CD4-positive, alpha-beta memory T cell (primary cell): ENCODE data around the gene SYCN. TPM values are rescaled to one million over a fixed set of nuclear protein-coding genes. Genes with fewer than 3 reads are reported as not detected.

Source experiments
- CTCF ChIA-PET: fragments of 350-600 bp; sonication (Branson Sonifier 250); formaldehyde crosslinking; loops from one replicate; lab custom pipeline; 2021; ENCODE audit warnings: inconsistent platforms; ENCODE audit not compliant: partially characterized antibody; lab: Charles Lee
- POLR2A ChIA-PET: fragments of 350-600 bp; sonication (Branson Sonifier 250); formaldehyde crosslinking; loops from one replicate; lab custom pipeline; 2021; ENCODE audit not compliant: partially characterized antibody; lab: Charles Lee
- DNase-seq, 5 donors: peaks; one replicate each; pipeline versions ENCODE4 v3.0.0 to v3.0.0-alpha.2; 2020 to 2022; ENCODE audit warnings: mixed read lengths in 1 of 5
- H3K27ac ChIP-seq: one replicate; pipeline ENCODE4 v1.7.0; 2013; ENCODE audit warnings: low read depth, low read length
- H3K27me3 ChIP-seq: 2 replicates; pipeline ENCODE4 v1.7.0; 2013; ENCODE audit warnings: mild to moderate bottlenecking, low read length, moderate library complexity; ENCODE audit not compliant: insufficient read depth
- H3K36me3 ChIP-seq: 2 replicates; pipeline ENCODE4 v1.7.0; 2013; ENCODE audit warnings: mild to moderate bottlenecking, low read length, moderate library complexity; ENCODE audit not compliant: insufficient read depth
- H3K4me1 ChIP-seq: 2 replicates; pipeline ENCODE4 v1.7.0; 2013; ENCODE audit warnings: mild to moderate bottlenecking, low read length, moderate library complexity; ENCODE audit not compliant: insufficient read depth
- H3K4me3 ChIP-seq, 2 donors: one replicate each; pipeline ENCODE4 v1.7.0; 2013; ENCODE audit warnings: low read length in 2 of 2, mild to moderate bottlenecking in 1 of 2
- H3K9me3 ChIP-seq, 2 donors: one replicate each; pipeline ENCODE4 v1.7.0; 2013; ENCODE audit warnings: low read length in 2 of 2, control low read depth in 1 of 2; ENCODE audit not compliant: control insufficient read depth in 1 of 2
- H3K27ac Mint-ChIP-seq, 7 donors: one replicate each; pipeline ENCODE4 v1.8.0; 2020 to 2021; ENCODE audit warnings: mixed read lengths in 7 of 7, mild to moderate bottlenecking in 6 of 7, inconsistent platforms in 3 of 7, moderate library complexity in 3 of 7
- H3K27me3 Mint-ChIP-seq, 2 donors: one replicate each; pipeline ENCODE4 v1.8.0; 2020 to 2021; ENCODE audit warnings: mixed read lengths in 2 of 2
- H3K36me3 Mint-ChIP-seq, 2 donors: one replicate each; pipeline ENCODE4 v1.8.0; 2020 to 2021; ENCODE audit warnings: mixed read lengths in 2 of 2, inconsistent platforms in 1 of 2, mild to moderate bottlenecking in 1 of 2
- H3K4me1 Mint-ChIP-seq, 4 donors: one replicate each; pipeline ENCODE4 v1.8.0; 2020 to 2021; ENCODE audit warnings: mixed read lengths in 4 of 4, mild to moderate bottlenecking in 1 of 4
- H3K4me3 Mint-ChIP-seq, 8 donors: one replicate each; pipeline ENCODE4 v1.8.0; 2020 to 2021; ENCODE audit warnings: mixed read lengths in 8 of 8, mild to moderate bottlenecking in 7 of 8, moderate library complexity in 6 of 8, inconsistent platforms in 3 of 8
- H3K9me3 Mint-ChIP-seq, 8 donors: one replicate each; pipeline ENCODE4 v1.8.0; 2020 to 2021; ENCODE audit warnings: mixed read lengths in 8 of 8, mild to moderate bottlenecking in 5 of 8, inconsistent platforms in 3 of 8, moderate library complexity in 1 of 8
- intact Hi-C: fragments of 100-400 bp; cut with micrococcal nuclease; formaldehyde crosslinking; loops from one replicate; pipeline ENCODE4 v1.15.1; 2023
- polyA plus RNA-seq, 2 donors: library from polyadenylated mRNA; unstranded; fragments of 300-500 nt; fragmentation: Illumina TruSeq; gene quantifications; one replicate each; pipeline ENCODE4 v1.2.3, GENCODE V29; 2021
- total RNA-seq, 2 experiments: library from RNA; stranded (reverse); gene quantifications; one replicate each; pipeline ENCODE4 v1.2.3, GENCODE V29; 2021

SYCN gene
- total and polyA plus RNA-seq, 4 experiments from 2014 or later = not detected

- no peak for DNase-seq
- no peaks in the 10 kb centered on the region for H3K9me3 Mint-ChIP-seq
- Histone ChIP-seq H3K4me3 (no peak overlapping the region), H3K27ac (no peak overlapping the region), H3K27me3 (peaks cover 13% of the 10 kb centered on the region), H3K36me3 (no peaks in the 10 kb centered on the region), H3K9me3 (no peaks in the 10 kb centered on the region), H3K4me1 (peaks cover 24% of the 10 kb centered on the region)
- CTCF ChIA-PET = interaction anchor here (1.4 kb wide), 1 partner anchor 8 kb away, joined by 6 read pairs; no protein-coding TSS in a partner anchor
- POLR2A ChIA-PET = no interaction called here
- peaks cover 15 to 28% (median 22%) of the 10 kb centered on the region in 4 donors for H3K4me1 Mint-ChIP-seq
- H3K27ac Mint-ChIP-seq = no peak overlapping the region
- intact Hi-C loops = no loop called here
- no peaks in the 10 kb centered on the region for H3K36me3 Mint-ChIP-seq
- H3K27me3 Mint-ChIP-seq = peaks cover 22 to 31% of the 10 kb centered on the region in 2 donors
- H3K4me3 Mint-ChIP-seq = peak overlapping the region in 4 of 8 donors; percentile 39 to 68 (median 54)
These were observed 9.1 kb downstream of the SYCN start for GRCh38 chr19:39194832-39195542.

- Histone ChIP-seq H3K27me3 (peaks cover 15% of the 10 kb centered on the region), H3K4me1 (peaks cover 24% of the 10 kb centered on the region), H3K27ac (no peak overlapping the region), H3K36me3 (no peaks in the 10 kb centered on the region), H3K4me3 (no peak overlapping the region), H3K9me3 (no peaks in the 10 kb centered on the region)
- no peak overlapping the region for H3K4me3 Mint-ChIP-seq
- no peak overlapping the region for H3K27ac Mint-ChIP-seq
- no peak for DNase-seq
- intact Hi-C loops = no loop called here
- no peaks in the 10 kb centered on the region for H3K36me3 Mint-ChIP-seq
- peaks cover 15 to 28% (median 22%) of the 10 kb centered on the region in 4 donors for H3K4me1 Mint-ChIP-seq
- H3K9me3 Mint-ChIP-seq = no peaks in the 10 kb centered on the region
- peaks cover 20 to 31% of the 10 kb centered on the region in 2 donors for H3K27me3 Mint-ChIP-seq
- POLR2A ChIA-PET = no interaction called here
- CTCF ChIA-PET = no interaction called here
These were observed 10.3 kb downstream of the SYCN start for GRCh38 chr19:39193803-39194202.

DNA sequence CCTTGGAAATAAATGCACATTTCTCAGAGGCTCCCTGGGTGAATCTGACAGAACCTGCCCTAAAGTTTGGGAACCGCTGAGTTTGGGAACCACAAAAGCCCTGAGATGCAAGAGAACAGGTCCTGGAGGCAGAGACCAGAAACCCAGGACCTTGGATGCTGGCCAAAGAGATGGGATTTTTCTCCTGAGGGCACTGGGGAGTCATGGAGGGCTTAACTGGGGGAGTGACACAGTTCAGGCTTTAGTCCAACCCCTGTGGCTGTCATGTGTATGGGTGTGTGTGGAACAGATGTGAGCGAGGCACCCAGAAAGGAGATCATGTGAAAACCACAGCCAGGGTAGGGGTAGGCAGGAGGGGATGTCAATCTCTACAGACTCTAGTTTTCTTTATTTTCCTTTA lies 11.2 kb downstream of the SYCN start:
- CTCF ChIA-PET = no interaction called here
- intact Hi-C loops = no loop called here
- H3K36me3 Mint-ChIP-seq = no peaks in the 10 kb centered on the region

DNA sequence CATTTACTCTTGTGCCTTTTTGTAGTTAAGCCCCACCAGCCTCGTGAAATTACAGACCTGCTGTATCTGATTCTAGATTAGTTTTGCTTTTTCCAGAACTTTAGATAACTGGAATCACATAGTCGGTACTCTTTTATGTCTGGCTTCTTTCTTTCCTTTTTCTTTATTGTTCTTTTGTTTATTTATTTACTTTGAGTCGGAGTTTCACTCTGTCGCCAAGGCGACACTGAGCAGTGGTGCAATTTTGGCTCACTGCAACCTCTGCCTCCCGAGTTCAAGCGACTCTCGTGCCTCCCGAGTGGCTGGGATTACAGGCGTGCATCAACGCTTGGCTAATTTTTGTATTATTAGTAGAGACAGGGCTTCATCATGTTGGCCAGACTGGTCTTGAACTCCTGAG lies 13.3 kb downstream of the SYCN start:
- Mint-ChIP-seq H3K9me3 (no peaks in the 10 kb centered on the region), H3K27ac (no peak overlapping the region), H3K4me1 (peaks cover 8 to 13% (median 10%) of the 10 kb centered on the region in 4 donors), H3K36me3 (no peaks in the 10 kb centered on the region), H3K4me3 (no peak overlapping the region), H3K27me3 (peaks cover 20 to 24% of the 10 kb centered on the region in 2 donors)
- no peaks in the 10 kb centered on the region for H3K36me3 ChIP-seq
- H3K4me1 ChIP-seq = peaks cover 9% of the 10 kb centered on the region
- no peaks in the 10 kb centered on the region for H3K9me3 ChIP-seq
- CTCF ChIA-PET = no interaction called here
- peaks cover 10% of the 10 kb centered on the region for H3K27me3 ChIP-seq
- POLR2A ChIA-PET = no interaction called here
- H3K4me3 ChIP-seq = no peak overlapping the region
- intact Hi-C loops = no loop called here
- DNase-seq = no peak
- no peak overlapping the region for H3K27ac ChIP-seq

More for the DNA sequence above, 11.2 kb downstream of the SYCN start:
- DNase-seq = no peak
- peaks cover 15 to 27% (median 22%) of the 10 kb centered on the region in 4 donors for H3K4me1 Mint-ChIP-seq
- H3K27ac Mint-ChIP-seq = peak overlapping the region in 2 of 7 donors; percentile 29 to 36
- H3K4me3 Mint-ChIP-seq = no peak overlapping the region
- no peaks in the 10 kb centered on the region for H3K9me3 Mint-ChIP-seq
- POLR2A ChIA-PET = no interaction called here
- Histone ChIP-seq H3K27ac (no peak overlapping the region), H3K9me3 (no peaks in the 10 kb centered on the region), H3K4me3 (no peak overlapping the region), H3K4me1 (peaks cover 24% of the 10 kb centered on the region), H3K36me3 (no peaks in the 10 kb centered on the region), H3K27me3 (peaks cover 12% of the 10 kb centered on the region)
- peaks cover 21 to 26% of the 10 kb centered on the region in 2 donors for H3K27me3 Mint-ChIP-seq

- peaks cover 14% of the 10 kb centered on the region in 2 donors for H3K27me3 Mint-ChIP-seq
- H3K4me1 Mint-ChIP-seq = peaks cover 0 to 4% (median 2%) of the 10 kb centered on the region in 4 donors
- H3K36me3 ChIP-seq = no peaks in the 10 kb centered on the region
- no peak overlapping the region for H3K4me3 ChIP-seq
- ChIA-PET CTCF (interaction anchor here (0.7 kb wide), 1 partner anchor 137 kb away, joined by 3 read pairs; no protein-coding TSS in a partner anchor), POLR2A (no interaction called here)
- H3K36me3 Mint-ChIP-seq = no peaks in the 10 kb centered on the region
- no peaks in the 10 kb centered on the region for H3K9me3 ChIP-seq
- intact Hi-C loops = no loop called here
- peaks cover 3% of the 10 kb centered on the region for H3K27me3 ChIP-seq
- H3K4me1 ChIP-seq = no peaks in the 10 kb centered on the region
- H3K27ac ChIP-seq = no peak overlapping the region
- H3K4me3 Mint-ChIP-seq = peak overlapping the region in 1 of 8 donors; percentile 26
- no peak for DNase-seq
- H3K27ac Mint-ChIP-seq = peak overlapping the region in 1 of 7 donors; percentile 50
- H3K9me3 Mint-ChIP-seq = peaks cover 0 to 1% (median 0%) of the 10 kb centered on the region in 8 donors
These were observed 15.1 kb downstream of the SYCN start for GRCh38 chr19:39188960-39189359.

DNA sequence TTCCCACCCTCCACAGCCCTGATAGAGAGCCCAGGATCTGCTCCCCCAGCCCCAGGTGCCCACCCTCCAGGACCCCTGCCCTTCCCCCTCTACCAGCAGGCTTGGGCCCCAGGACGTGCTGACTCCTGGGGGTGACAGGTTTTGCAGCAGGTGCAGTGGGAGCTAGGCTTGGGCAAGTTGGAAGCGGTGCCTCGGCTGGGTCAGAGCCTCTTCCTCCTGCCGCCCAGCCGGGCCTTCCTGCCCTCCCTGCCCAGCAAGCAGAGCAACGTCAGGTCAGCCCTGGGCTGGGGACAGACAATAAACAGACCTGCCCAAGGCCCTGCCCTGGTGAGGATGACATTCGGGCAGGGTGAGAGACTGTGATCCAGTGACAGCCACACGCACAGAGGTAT lies 16.5 kb downstream of the SYCN start:
- no peak overlapping the region for H3K27ac ChIP-seq
- no peak for DNase-seq
- POLR2A ChIA-PET = no interaction called here
- H3K4me1 ChIP-seq = no peaks in the 10 kb centered on the region
- Mint-ChIP-seq H3K27ac (no peak overlapping the region), H3K4me3 (no peak overlapping the region), H3K9me3 (peaks cover 0 to 1% (median 0%) of the 10 kb centered on the region in 8 donors), H3K27me3 (peaks cover 8 to 10% of the 10 kb centered on the region in 2 donors), H3K4me1 (peaks cover 0 to 4% (median 2%) of the 10 kb centered on the region in 4 donors), H3K36me3 (no peaks in the 10 kb centered on the region)
- H3K9me3 ChIP-seq = no peaks in the 10 kb centered on the region
- no peaks in the 10 kb centered on the region for H3K36me3 ChIP-seq
- H3K27me3 ChIP-seq = peaks cover 3% of the 10 kb centered on the region
- no peak overlapping the region for H3K4me3 ChIP-seq
- CTCF ChIA-PET = interaction anchor here (1.3 to 2.2 kb wide), 4 partner anchors 61 to 136 kb away, joined by 3 to 8 read pairs (median 6); no protein-coding TSS in a partner anchor
- intact Hi-C loops = loop anchor here (1.0 kb wide), 2 partner anchors 65 to 135 kb away; no protein-coding TSS in a partner anchor

DNA sequence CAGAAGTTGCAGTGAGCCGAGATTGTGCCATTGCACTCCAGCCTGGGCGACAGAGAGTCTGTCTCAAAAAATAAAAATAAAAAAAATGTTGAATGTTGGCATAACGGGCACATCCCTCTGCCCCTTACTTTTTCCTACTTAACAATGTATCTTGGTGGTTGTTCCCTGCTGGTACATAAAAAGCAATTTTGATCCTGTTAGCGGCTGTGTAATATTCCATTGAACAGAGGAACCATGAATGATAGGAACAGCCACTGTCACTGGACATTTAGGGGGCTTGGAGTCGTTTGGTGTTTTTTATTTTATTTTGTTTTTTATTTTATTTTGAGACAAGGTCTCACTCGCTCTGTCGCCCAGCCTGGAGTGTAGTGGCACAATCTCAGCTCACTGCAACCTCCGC lies 17.7 kb downstream of the SYCN start:
- H3K36me3 Mint-ChIP-seq = peaks cover 0 to 4% of the 10 kb centered on the region in 2 donors
- ChIA-PET POLR2A (no interaction called here), CTCF (interaction anchor here (0.6 to 2.2 kb wide), 11 partner anchors 9 to 135 kb away, joined by 3 to 8 read pairs (median 4); no protein-coding TSS in a partner anchor)

More for the DNA sequence above, 17.7 kb downstream of the SYCN start:
- H3K4me3 ChIP-seq = no peak overlapping the region
- peaks cover 3% of the 10 kb centered on the region for H3K27me3 ChIP-seq
- peaks cover 0 to 1% (median 0%) of the 10 kb centered on the region in 8 donors for H3K9me3 Mint-ChIP-seq
- no peaks in the 10 kb centered on the region for H3K9me3 ChIP-seq
- no peaks in the 10 kb centered on the region for H3K36me3 ChIP-seq
- no peaks in the 10 kb centered on the region for H3K4me1 ChIP-seq
- DNase-seq = no peak
- H3K4me3 Mint-ChIP-seq = no peak overlapping the region
- H3K27ac Mint-ChIP-seq = no peak overlapping the region
- intact Hi-C loops = no loop called here
- H3K27ac ChIP-seq = no peak overlapping the region
- H3K27me3 Mint-ChIP-seq = peaks cover 8 to 10% of the 10 kb centered on the region in 2 donors
- peaks cover 0 to 4% (median 2%) of the 10 kb centered on the region in 4 donors for H3K4me1 Mint-ChIP-seq
